GM06990 (cell line): Measurements from ENCODE around the gene UBE2D1.

Experiments
- DNase-seq: peaks from one replicate; pipeline ENCODE4 v3.0.0-alpha.2; 2011; ENCODE audit not compliant: insufficient read length; ENCODE audit errors: extremely low read depth
- H3K27me3 ChIP-seq: replicated peaks from 2 replicates; pipeline ENCODE4 v1.6.0; 2011; ENCODE audit warnings: low read length; ENCODE audit not compliant: control insufficient read depth, insufficient read depth
- H3K36me3 ChIP-seq: 2 replicates; pipeline ENCODE4 v1.5.1; 2011; ENCODE audit warnings: low read length; ENCODE audit not compliant: control insufficient read depth, insufficient read depth
- H3K4me3 ChIP-seq: replicated peaks from 2 replicates; pipeline ENCODE4 v1.5.1; 2011; ENCODE audit warnings: low read depth, mild to moderate bottlenecking, control low read depth, low read length
- TF ChIP-seq, protein P1 (sequence below): IDR thresholded peaks from 2 replicates; pipeline ENCODE4 v1.5.1; 2011; ENCODE audit warnings: low read length, control low read depth, mild to moderate bottlenecking, inconsistent platforms; ENCODE audit not compliant: insufficient read depth, poor library complexity, severe bottlenecking

Gene UBE2D1

DNA sequence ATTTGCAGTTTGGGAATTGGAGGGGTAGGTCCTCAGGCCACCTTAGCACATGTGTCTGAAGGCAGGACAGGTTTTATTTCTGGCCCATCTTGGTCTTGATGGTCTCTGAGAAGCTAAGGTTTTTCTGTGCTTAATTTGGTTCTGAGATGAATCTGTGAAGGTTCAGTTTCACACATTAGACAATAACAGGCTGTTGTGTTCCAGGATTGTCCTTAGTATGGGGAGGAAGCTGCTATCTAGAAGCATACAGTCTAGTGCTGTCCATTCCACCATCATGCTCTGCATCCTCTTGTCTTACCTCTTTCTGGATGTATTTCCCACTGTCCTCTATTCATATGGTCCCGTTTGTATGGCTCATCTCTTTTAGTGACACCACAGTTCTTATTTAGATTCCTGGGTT lies 7.1 kb downstream of the UBE2D1 start:
- H3K4me3 ChIP-seq: no peak overlapping the region
- no peaks in the 10 kb centered on the region for H3K36me3 ChIP-seq
- H3K27me3 ChIP-seq: no peaks in the 10 kb centered on the region
- no peak for DNase-seq
- TF ChIP-seq, protein P1, sequence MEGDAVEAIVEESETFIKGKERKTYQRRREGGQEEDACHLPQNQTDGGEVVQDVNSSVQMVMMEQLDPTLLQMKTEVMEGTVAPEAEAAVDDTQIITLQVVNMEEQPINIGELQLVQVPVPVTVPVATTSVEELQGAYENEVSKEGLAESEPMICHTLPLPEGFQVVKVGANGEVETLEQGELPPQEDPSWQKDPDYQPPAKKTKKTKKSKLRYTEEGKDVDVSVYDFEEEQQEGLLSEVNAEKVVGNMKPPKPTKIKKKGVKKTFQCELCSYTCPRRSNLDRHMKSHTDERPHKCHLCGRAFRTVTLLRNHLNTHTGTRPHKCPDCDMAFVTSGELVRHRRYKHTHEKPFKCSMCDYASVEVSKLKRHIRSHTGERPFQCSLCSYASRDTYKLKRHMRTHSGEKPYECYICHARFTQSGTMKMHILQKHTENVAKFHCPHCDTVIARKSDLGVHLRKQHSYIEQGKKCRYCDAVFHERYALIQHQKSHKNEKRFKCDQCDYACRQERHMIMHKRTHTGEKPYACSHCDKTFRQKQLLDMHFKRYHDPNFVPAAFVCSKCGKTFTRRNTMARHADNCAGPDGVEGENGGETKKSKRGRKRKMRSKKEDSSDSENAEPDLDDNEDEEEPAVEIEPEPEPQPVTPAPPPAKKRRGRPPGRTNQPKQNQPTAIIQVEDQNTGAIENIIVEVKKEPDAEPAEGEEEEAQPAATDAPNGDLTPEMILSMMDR: no peak

DNA sequence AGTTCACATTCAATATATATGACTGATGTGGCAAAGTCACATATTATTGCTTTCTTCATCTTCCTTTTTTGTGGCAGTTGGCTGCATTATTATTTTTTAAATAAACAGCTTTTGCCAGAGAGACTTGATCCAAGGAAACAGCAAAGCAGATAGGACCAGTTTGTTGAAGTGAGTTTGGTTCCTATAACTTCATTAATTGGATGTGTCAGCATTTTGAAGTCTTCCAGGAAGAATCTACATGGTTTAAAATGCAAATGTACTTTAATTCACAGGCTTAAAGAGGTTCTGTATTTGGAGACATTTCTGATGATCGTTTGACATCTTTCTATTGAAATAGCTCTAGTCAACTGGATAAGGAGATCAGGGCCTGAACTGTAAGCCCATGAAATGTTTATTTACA lies 13.2 kb downstream of the UBE2D1 start:
- TF ChIP-seq, protein P1: no peak
- no peak for DNase-seq
- no peak overlapping the region for H3K4me3 ChIP-seq
- H3K36me3 ChIP-seq: no peaks in the 10 kb centered on the region
- no peaks in the 10 kb centered on the region for H3K27me3 ChIP-seq

DNA sequence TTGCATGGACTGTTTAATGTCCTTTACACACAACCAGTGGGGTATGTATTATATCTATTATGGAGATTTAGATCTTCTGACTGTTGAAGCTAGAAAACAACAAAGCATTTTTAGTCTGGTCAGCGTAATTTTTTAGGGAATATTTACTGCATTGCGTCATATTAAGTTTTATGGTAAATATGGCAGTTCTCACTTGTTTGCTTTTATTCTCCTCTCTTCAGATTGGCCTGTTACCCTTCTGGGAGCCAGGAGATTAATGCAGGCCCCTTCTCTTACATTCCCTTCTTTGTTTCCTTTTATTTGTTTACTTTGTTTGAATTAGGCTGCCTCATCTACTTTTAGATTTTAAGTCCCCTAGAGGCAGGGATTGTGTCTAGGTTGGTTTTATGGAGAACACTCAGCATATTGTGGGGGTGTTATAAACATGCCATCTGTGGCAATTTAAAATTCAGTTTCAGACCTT lies 13.8 kb downstream of the UBE2D1 start:
- no peak for DNase-seq
- TF ChIP-seq, protein P1: no peak
- H3K27me3 ChIP-seq: no peaks in the 10 kb centered on the region
- no peaks in the 10 kb centered on the region for H3K36me3 ChIP-seq
- no peak overlapping the region for H3K4me3 ChIP-seq

DNA sequence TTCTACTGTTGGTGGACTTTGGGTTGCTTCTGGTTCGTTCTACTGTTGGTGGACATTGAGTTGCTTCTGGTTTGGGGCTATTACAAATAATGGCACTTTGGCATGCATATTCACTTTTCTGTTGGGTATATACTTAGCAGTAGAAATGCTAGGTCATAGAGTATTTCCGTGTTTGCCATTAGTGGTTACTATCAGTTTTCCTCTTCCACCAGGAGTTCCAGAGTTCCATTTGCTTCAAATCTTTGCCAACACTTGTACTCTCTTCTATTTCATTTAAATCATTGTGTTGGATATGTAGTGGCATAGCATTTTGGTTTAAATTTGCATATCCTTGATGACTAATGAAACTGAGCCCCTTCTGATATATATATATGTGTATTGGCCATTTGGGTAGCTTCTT lies 15.2 kb downstream of the UBE2D1 start:
- Histone ChIP-seq H3K27me3 (no peaks in the 10 kb centered on the region), H3K4me3 (no peak overlapping the region), H3K36me3 (no peaks in the 10 kb centered on the region)
- no peak for DNase-seq
- TF ChIP-seq, protein P1: no peak

DNA sequence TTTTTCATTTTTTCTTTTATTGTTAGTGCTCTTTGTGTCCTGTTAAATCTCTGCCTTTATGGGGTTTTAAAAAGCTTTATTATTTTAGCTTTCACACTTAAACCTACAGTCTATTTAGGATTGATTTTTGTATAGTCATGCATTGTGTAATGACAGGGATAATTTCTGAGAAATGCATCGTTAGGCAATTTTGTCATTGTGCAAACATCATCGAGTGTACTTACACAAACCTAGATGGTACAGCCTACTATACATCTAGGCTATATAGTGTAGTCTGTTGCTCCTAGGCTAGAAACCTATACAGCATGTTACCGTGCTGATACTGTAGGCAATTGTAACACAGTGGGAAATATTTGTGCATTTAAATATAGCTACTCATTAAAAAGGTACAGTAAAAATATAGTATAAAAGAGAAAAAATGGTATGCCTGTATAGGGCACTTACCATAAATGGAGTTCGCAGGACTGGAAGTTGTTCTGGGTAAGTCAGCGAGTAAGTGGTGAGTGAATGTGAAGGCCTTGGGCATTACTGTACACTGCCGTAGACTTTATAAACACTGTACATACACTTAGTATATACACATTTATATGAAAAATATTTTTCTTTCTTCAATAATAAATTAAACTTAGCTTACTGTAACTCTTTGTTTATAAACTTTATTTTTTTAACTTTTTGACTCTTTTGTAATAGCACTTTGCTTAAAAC lies 16.0 kb downstream of the UBE2D1 start:
- TF ChIP-seq, protein P1: no peak
- DNase-seq: no peak

More for the DNA sequence above, 16.0 kb downstream of the UBE2D1 start:
- no peaks in the 10 kb centered on the region for H3K36me3 ChIP-seq
- H3K4me3 ChIP-seq: no peak overlapping the region
- no peaks in the 10 kb centered on the region for H3K27me3 ChIP-seq
